Fibroblast of the conjunctiva (primary cell): ENCODE results near the gene APBA2.
"Not testable (repeated sequence)": the region's sequence is repeated elsewhere in the genome, so short reads cannot be mapped to it uniquely, and the experiment has no call there.

Experiments used
- DNase-seq: peaks from one replicate; pipeline ENCODE4 v3.0.0-alpha.2; 2010; ENCODE audit warnings: low read depth

Gene APBA2

GRCh38 chr15:29167122-29167521, 281.3 kb downstream of the APBA2 start:
- not testable (repeated sequence) for DNase-seq
